GM19239 (cell line): ENCODE data around the gene UBE4A.

Source experiments
- DNase-seq: peaks from one replicate; pipeline ENCODE4 v3.0.0; 2011; ENCODE audit warnings: low spot score; ENCODE audit not compliant: insufficient read length
- FAIRE-seq: peaks from 2 replicates; lab custom pipeline; 2011; peaks lifted over from hg19 to GRCh38; lab: Jason Lieb, UNC

The UBE4A gene

DNA sequence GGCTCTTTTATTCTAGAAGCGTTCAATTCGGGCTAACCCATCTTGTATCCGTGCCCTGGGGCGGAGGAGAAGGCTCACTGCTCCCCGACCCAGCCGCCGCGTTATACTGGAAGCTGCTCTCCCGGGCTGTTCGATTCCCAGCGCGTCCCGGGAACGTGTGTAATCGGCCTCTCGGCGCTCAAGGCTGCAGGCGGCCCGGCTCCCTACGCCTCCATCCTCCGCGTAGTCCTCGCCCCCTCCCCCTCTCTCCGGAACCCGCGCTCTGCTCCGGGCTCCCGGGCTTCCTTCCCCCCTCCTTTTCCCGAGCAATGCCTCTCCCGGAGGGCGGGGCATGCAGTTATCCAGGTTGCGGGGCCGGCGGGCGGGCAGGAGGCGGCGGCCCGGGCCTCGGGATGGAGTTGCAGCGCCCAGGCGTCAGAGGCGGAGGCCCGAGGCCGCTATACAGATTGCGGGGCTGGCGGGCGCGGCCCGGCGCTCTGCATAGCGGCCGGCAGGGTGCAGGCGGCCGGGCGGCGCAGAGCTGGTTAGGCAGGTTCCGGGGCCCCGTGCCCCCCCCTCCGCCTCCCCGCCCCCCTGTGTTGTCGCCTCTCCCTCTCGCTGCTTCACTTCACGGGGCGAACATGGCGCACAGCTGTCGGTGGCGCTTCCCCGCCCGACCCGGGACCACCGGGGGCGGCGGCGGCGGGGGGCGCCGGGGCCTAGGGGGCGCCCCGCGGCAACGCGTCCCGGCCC, 76.7 kb downstream of the UBE4A start, which contains the start of gene KMT2A:
Gene KMT2A, plus strand, starts transcription at position 600 of the 732 bp plus-strand sequence. Its CDS starts 21 bp downstream, at position 621.
- FAIRE-seq: peak; percentile 70
- peak; percentile 77 for DNase-seq

DNA sequence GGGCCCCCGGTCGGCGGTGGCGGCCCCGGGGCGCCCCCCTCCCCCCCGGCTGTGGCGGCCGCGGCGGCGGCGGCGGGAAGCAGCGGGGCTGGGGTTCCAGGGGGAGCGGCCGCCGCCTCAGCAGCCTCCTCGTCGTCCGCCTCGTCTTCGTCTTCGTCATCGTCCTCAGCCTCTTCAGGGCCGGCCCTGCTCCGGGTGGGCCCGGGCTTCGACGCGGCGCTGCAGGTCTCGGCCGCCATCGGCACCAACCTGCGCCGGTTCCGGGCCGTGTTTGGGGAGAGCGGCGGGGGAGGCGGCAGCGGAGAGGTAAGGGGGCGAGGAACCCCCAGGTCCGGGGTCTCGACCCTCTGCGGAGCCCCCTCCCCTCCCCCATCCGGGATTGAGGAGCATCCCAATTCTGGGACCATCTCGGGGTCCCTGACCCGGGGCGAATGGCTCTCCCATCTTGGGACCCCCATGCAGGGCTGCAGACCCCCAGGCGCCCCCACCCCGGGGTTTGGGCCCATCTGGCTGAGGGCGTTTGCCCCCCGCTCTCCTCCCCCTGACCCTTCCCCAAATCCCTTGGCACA, 77.3 kb downstream of the UBE4A start:
- FAIRE-seq: no peak
- no peak for DNase-seq

DNA sequence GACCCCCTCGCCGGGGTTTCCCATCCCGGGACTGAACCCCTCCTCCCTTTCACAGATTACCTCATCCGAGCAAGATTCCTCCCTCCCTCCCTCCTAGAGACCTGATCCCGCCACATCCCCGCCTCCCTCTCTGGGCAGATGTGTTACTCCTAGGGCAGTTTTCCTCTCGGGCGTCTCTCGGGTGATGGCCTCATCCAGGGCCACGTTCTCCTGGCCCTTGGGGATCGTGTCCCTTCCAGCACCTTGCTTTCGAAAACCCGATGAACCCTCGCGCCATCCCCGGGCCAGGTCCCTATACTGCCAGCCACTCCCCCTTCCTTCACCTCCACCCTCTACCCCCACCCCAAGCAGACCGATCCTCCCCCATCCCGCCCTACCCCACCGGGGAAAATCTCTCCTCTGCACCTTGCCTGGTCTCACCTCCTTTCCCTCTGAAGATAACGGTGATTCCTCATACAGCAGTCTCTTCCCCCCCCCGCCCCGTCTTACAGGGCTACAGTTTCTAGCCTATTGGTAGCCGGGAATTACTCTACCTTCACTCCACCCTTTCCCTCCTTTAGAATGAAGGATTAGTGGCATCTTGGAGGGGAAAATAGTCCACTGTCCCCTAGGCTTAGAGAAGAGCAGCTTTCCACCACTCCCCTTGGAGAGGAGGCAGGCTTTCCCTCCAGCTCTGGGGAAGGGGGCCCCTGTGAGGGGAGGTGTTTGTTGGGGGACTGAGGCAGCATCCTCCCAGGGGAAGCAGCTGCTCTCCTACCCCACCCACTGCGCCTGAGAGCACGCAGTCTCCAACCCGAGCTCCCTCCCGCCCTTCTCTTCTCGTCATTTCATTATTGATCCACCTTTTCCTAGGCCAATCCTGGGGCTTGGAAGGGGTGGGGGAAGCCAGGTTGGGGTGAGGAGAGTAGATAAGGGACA, 78.1 kb downstream of the UBE4A start:
- FAIRE-seq (peak; percentile 72), DNase-seq (no peak)

DNA sequence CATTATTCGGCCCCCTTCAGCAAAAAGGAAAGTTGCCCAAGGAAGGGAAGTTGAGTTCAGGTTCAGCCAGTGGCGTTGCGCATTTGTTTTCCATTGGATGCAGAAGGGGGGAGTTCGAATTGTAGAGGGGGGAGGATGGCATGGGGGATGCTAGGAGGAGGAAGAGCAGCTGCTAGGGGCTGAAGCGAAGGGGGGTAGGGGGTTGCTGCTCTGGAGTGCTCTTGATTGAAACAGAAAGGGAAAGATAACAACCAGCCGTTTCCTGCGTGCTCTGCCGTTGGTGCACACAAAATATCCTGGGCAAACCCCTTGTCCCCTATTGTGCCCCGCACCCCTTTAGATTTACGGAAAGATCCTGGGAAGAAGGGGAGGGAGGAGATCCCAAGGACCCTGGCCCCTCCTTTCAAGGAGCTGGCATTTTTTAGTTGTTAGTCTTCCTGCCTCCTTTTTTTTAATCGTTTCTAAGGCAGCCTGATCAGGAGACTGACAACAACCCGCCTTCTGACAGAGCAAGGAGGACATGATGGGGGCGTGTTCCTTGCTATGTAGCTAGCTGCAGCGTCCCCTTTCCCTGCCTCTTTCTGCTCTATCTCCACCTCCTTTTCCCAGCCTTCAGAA, 79.0 kb downstream of the UBE4A start:
- DNase-seq (no peak), FAIRE-seq (peak; percentile 81)

DNA sequence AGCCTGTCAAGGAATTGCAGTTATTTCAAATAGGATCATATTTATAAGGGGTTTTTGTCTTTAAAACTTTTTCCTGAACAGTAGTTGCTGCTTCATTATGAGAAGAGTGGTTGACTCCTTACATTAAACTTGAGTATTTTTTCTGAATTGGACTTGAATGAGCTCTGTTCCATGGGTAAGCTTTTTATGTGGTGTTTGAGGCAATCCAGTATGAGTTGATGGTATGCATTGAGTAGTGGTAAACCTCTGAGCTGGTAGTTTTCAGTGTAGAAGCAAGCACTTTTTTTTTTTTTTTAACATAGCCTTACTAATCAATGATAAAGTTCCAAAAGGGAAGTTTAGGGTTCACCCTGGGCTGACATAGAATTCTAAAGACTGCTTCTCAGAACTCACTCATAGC, 80.2 kb downstream of the UBE4A start:
- no peak for DNase-seq
- no peak for FAIRE-seq

DNA sequence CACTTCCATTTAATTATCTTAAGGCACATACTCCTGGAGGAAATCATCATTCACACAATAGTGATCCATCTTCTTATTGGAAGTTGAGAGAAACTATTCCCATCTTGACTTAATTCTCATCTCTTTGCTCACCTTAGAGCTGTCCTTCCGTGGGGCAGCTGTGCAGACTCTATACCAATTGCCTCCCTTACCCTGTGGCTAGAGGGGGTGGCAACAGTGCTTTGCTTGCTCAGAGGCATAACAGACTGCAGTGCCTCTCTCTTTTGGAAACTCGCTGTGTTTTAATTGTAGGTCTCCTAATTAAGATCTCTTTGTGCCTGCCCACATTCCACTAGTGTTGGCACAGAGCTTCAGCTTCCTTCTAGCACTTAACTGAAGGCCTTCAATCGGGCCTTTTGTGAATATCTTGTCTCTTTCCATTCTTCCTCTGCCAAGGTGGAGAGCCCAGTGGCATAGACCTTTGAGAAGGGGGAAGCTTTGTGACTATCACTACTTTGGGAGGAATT, 82.4 kb downstream of the UBE4A start:
- FAIRE-seq: no peak
- DNase-seq: no peak

DNA sequence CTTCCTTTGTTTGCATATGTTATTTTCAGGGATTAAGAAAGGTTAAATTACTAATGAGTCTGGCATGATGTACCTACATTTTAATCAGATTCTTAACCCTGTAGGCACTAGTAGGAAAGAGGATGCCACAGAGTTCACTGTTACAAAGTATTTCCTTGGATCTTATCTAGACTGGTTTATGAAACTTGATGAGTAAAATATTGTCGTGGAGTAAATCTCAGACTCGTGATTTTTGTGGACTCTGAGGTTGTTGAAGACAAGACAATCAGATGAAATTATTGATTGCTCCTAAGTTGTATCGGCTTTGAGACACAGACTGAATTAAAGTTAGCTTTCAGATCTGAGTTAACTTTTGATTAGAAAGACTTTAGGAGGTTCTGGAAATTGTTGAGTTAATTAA, 82.9 kb downstream of the UBE4A start:
- no peak for DNase-seq
- FAIRE-seq: no peak

DNA sequence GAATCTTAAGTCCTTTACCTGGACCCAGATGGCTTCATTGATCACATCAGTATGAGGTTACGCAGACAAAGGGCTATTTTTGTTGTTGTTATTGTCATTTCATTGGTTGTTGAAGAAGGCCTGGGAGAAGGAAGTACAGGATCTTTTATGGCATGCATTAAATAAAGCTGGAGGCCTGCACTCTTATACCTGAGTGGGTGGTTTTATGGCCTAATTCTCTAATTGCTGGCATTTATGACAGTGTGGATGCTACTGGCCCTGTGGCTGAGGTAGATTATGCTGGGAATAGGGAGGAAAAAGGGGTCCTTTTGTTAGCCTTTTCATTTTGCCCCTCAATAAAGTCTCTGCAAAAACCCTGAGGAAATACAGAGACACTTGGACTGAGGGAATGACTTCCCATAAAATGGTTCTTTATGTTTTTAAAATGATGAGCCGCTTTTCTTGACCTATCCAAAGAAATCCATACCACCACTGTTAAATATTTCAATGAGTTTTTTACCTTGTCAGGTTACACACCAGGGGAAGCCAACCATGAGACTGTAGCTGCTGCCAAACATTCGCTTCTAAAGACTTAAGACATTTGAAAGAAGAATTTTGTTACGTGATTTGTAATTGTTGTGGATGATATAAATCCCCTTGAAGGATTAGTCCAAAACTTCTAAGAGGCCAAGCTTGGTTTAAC, 83.6 kb downstream of the UBE4A start:
- FAIRE-seq: peak; percentile 28
- DNase-seq: no peak

DNA sequence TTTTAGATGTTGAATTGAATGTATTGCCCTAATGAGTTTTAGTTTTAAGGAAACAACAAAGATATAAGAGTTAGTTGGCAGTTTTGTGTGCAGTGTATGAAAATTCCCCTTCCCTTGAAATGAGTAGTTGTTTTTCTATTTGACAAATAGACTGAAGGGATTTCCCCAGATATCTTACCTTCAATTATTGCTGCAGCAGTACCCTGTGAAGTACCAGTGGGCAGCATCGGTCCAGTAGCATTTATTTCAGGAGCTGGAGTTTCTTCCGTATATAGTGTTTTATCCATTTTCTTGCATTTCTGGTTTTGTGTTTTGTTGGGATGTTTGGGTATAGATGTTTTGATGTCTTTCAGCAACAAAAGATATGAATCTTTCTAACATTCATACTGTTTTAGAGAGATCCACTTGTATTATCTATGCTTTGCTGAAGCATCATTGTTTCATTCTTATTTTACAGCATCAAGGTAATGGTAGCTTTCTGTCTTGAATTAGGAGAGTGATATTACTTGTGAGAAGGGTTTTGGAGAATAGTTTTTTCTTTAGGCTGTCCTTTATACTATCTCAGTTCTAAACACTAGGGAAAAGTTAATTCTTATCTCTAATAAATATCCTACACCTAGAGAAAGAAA, 84.3 kb downstream of the UBE4A start:
- DNase-seq (no peak), FAIRE-seq (peak; percentile 83)

DNA sequence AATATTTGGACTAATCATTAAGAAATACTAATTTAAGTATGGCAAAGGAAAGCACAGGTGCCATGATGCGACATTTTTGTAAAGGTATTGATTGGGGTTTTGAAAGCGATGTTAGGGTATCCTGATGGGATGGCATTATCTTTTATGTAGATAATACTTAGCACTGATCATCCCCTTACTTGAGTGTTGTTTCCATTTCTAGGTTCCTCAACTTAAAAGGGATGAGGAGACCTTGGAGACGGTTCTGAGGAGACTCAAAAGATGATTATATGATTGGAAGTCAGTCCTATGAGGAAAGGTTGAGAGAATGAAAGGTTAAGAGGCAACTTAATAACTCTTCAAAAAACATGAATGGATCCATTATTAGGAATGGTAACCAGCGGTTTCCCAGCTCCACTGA, 88.0 kb downstream of the UBE4A start:
- FAIRE-seq (no peak), DNase-seq (no peak)

DNA sequence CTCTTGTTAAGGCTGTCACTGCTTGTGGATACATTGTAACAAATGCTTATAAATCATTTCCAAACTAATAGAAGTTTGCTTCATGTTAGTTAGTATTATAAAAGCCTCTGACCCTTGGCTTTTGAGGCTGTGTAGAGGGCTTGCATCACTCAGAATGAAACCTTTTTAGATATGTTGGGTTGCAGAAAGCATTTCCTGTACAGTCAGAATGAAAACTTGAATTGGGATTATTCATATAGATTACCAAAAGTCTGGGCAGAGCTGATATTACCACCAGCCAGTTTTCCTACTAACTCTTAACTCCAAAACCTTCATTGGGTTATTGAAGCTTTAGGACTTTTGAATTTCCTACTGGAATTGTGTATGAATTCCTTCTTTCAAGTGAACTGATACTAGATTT, 88.9 kb downstream of the UBE4A start:
- DNase-seq: no peak
- peak; percentile 94 for FAIRE-seq
